Measurements from ENCODE around the gene HCRTR1. TPM values are rescaled to one million over a fixed set of nuclear protein-coding genes. Genes with fewer than 3 reads are reported as not detected.

HCRTR1 gene
- polyA plus RNA-seq, 1 experiment, result not detected

DNA sequence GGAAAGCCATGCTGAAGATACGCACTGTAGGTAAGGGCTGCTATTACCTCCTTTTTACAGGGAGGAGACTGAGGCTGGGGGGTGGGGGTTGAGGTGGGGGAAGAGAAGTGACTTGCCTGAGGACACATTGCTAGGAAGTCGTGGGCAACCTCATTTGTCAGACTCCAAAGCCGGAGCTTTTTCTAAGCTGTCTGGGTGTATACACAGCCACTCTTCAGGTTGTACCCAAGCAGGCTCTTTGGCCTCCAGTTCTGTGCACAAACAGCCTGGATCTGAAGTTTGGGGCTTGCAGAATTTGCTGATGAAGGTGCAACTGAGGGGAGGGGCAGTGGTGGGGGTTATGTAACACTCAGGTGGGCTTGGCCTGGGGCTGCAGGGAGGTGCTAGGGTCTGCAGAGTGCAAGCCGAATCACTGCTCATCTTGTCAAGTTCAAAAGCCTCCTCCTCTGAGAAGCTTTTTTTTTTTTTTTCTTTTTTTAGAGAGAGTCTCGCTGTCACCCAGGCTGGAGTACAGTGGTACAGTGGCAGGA is 24.3 kb upstream of the HCRTR1 start:
- ChIA-PET CTCF (interaction anchor here (0.6 to 4.6 kb wide), 9 partner anchors 11 to 440 kb away, joined by 3 to 48 read pairs (median 3); no protein-coding TSS in a partner anchor), POLR2A (interaction anchor here (0.6 kb wide), 1 partner anchor 332 kb away, joined by 3 read pairs; no protein-coding TSS in a partner anchor)
- H3K27me3 ChIP-seq (ENCODE audit: control insufficient read depth, insufficient read depth, low read length), result peaks cover 9% of the 10 kb centered on the region
- no peak overlapping the region for H3K27ac ChIP-seq (ENCODE audit: low read depth, low read length)
- no peaks in the 10 kb centered on the region for H3K9me3 ChIP-seq (ENCODE audit: control insufficient read depth, insufficient read depth, low read length)
- DNase-seq (ENCODE audit: low read depth, low spot score), result no peak
- no peak overlapping the region for H3K4me3 ChIP-seq (ENCODE audit: low read depth, low read length)
- TF ChIP-seq, protein P1, sequence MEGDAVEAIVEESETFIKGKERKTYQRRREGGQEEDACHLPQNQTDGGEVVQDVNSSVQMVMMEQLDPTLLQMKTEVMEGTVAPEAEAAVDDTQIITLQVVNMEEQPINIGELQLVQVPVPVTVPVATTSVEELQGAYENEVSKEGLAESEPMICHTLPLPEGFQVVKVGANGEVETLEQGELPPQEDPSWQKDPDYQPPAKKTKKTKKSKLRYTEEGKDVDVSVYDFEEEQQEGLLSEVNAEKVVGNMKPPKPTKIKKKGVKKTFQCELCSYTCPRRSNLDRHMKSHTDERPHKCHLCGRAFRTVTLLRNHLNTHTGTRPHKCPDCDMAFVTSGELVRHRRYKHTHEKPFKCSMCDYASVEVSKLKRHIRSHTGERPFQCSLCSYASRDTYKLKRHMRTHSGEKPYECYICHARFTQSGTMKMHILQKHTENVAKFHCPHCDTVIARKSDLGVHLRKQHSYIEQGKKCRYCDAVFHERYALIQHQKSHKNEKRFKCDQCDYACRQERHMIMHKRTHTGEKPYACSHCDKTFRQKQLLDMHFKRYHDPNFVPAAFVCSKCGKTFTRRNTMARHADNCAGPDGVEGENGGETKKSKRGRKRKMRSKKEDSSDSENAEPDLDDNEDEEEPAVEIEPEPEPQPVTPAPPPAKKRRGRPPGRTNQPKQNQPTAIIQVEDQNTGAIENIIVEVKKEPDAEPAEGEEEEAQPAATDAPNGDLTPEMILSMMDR (IDR thresholded peaks at IDR 0.05; ENCODE audit: low read depth, low read length), result no peak

DNA sequence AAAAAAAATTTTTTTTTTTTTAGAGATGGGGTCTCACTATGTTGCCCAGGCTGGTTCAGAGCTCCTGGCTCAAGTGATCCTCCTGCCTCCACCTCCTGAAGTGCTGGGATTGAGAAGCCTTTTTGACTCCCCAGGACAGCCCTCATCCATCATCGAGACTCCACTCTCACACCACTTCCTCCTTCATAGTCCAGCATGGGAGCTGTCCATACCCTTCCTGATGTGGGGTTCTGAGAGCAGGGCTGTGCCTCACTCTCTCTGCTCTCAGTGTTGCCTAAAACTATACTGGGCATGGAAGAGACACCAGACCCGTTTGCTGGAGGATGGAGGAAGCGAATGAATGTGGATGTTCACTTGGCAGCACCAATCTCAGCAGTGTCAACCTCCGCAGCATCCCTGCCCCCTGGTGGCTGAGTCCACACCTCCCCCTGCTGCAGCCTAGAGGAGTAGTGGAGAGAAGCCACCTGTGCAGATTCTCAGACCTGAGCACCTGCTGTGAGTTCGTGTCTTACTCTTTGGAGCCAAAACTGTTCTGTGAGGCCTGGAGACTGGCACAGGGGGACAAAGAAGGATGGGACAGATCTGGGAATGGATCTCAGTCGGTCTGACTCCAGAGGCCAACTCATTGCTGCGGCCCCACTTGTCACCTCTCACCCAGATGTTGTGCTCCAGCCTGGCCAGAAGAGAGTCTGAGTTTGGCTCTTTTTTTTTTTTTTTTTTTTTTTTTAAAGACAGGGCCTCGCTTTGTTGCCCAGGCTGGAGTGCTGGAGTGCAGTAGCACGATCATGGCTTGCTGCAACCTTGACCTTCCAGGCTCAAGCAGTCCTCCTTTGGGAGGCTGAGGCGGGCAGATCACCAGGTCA is 23.5 kb upstream of the HCRTR1 start:
- TF ChIP-seq, protein P1 (IDR thresholded peaks at IDR 0.05; ENCODE audit: low read depth, low read length), result peak; percentile 97
- ChIA-PET CTCF (interaction anchor here (0.6 to 4.6 kb wide), 7 partner anchors 11 to 91 kb away, joined by 3 to 48 read pairs (median 4); no protein-coding TSS in a partner anchor), POLR2A (interaction anchor here (0.6 kb wide), 1 partner anchor 331 kb away, joined by 3 read pairs; no protein-coding TSS in a partner anchor)
- Histone ChIP-seq H3K9me3 (ENCODE audit: control insufficient read depth, insufficient read depth, low read length) (no peaks in the 10 kb centered on the region), H3K27me3 (ENCODE audit: control insufficient read depth, insufficient read depth, low read length) (peaks cover 9% of the 10 kb centered on the region), H3K27ac (ENCODE audit: low read depth, low read length) (no peak overlapping the region), H3K4me3 (ENCODE audit: low read depth, low read length) (no peak overlapping the region)
- peak; percentile 46 for DNase-seq (ENCODE audit: low read depth, low spot score)

DNA sequence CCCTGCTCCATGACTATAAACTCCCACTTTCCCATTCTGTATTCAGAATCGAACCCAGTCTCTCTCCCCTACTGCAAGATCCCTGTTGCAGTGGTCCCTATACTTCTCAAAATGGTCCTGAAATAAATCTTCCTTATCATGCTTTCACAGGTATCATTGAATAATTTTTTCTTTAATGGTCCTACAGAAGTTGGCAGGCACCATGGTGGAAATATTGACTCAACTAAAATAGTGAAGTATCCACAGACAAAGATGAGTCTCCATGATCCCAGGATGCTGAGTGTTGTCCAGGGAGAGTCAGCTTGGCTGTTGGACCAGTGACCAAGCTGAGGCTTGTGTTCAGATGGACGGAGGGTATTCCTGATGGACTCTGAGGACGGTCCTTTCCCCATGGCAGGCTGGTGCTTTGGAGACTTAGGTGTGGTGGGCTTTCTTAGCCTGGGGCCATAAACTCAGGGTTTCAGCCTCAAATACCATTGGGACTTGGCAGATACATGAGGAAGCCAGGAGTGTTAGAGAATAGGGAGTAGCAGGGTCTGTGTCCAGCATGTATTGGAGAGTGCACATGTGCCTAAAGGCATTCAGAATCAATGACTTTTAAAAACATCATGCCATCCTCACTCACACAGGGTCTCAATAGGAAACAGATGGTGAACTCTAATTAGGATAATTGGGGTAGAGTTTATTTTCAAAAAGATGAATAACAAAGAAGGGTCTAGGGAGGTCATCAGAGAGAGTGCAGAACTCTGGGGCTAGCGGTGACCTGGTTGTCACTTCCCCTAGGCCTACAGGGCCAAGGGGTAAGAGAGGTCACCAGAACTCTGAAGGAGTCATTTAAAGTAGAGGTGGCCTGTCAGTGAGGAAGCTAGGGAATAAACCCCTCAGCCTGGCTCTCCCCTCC is 21.4 kb upstream of the HCRTR1 start:
- no peak overlapping the region for H3K27ac ChIP-seq (ENCODE audit: low read depth, low read length)
- H3K9me3 ChIP-seq (ENCODE audit: control insufficient read depth, insufficient read depth, low read length), result no peaks in the 10 kb centered on the region
- H3K27me3 ChIP-seq (ENCODE audit: control insufficient read depth, insufficient read depth, low read length), result peaks cover 9% of the 10 kb centered on the region
- no peak for DNase-seq (ENCODE audit: low read depth, low spot score)
- no peak overlapping the region for H3K4me3 ChIP-seq (ENCODE audit: low read depth, low read length)
- POLR2A ChIA-PET, result no interaction called here
- TF ChIP-seq, protein P1 (IDR thresholded peaks at IDR 0.05; ENCODE audit: low read depth, low read length), result no peak
- CTCF ChIA-PET, result interaction anchor here (1.2 to 1.6 kb wide), 2 partner anchors 21 to 33 kb away, joined by 4 to 8 read pairs; no protein-coding TSS in a partner anchor

DNA sequence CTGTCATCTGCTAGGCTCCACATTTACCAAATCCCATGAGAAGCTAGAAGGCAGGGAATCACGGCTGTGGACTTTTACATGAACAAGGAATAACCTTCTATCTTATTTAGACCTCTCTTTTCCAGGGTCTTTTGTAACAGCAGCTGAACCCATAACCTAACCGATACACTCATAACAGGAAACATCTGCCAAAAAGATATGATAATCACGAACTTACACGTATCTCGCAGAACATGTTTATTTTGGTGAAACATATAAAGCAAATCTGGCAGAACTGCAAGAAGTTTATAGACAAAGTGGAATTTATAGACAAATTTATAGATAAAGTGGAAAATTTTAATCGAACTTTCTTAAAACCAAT is 20.8 kb upstream of the HCRTR1 start:
- H3K4me3 ChIP-seq (ENCODE audit: low read depth, low read length), result no peak overlapping the region
- TF ChIP-seq, protein P1 (IDR thresholded peaks at IDR 0.05; ENCODE audit: low read depth, low read length), result no peak
- POLR2A ChIA-PET, result no interaction called here

More for the DNA sequence above, 20.8 kb upstream of the HCRTR1 start:
- Histone ChIP-seq H3K27me3 (ENCODE audit: control insufficient read depth, insufficient read depth, low read length) (peaks cover 9% of the 10 kb centered on the region), H3K9me3 (ENCODE audit: control insufficient read depth, insufficient read depth, low read length) (no peaks in the 10 kb centered on the region), H3K27ac (ENCODE audit: low read depth, low read length) (no peak overlapping the region)
- DNase-seq (ENCODE audit: low read depth, low spot score), result no peak
- CTCF ChIA-PET, result interaction anchor here (0.6 to 1.8 kb wide), 5 partner anchors 20 to 263 kb away, joined by 4 to 8 read pairs (median 4); no protein-coding TSS in a partner anchor

All from AG04450 (cell line).